Loucy (cell line): ENCODE measurements around the gene LETM1.

ENCODE experiments used
- H2AFZ ChIP-seq: fragments of 200-600 bp; sonication (generic); 2 replicates; pipeline ENCODE4 v1.6.0; 2016; ENCODE audit warnings: antibody characterized with exemption, mild to moderate bottlenecking, low read length, moderate library complexity
- H3F3A ChIP-seq: fragments of 200-600 bp; 2 replicates; pipeline ENCODE4 v1.6.0; 2016; ENCODE audit warnings: antibody characterized with exemption, low read depth, mild to moderate bottlenecking
- H3K27me3 ChIP-seq: fragments of 200-600 bp; sonication (generic); 2 replicates; pipeline ENCODE4 v1.6.1; 2014; ENCODE audit warnings: low read length, mild to moderate bottlenecking; ENCODE audit not compliant: insufficient read depth, poor library complexity, severe bottlenecking
- H3K36me3 ChIP-seq: fragments of 200-600 bp; sonication (generic); 2 replicates; pipeline ENCODE4 v1.6.1; 2016; ENCODE audit warnings: low read length; ENCODE audit not compliant: insufficient read depth
- H3K4me1 ChIP-seq: fragments of 200-600 bp; sonication (generic); 2 replicates; pipeline ENCODE4 v1.5.1; 2014; ENCODE audit warnings: low read length, mild to moderate bottlenecking; ENCODE audit not compliant: insufficient read depth, poor library complexity, severe bottlenecking
- H3K4me2 ChIP-seq: fragments of 200-600 bp; sonication (generic); 2 replicates; pipeline ENCODE4 v1.6.0; 2014; ENCODE audit warnings: antibody characterized with exemption, low read length, low read depth, mild to moderate bottlenecking; ENCODE audit not compliant: poor library complexity, severe bottlenecking
- H3K4me3 ChIP-seq: fragments of 200-600 bp; sonication (generic); 2 replicates; pipeline ENCODE4 v1.5.1; 2014; ENCODE audit warnings: low read length, mild to moderate bottlenecking, mixed read lengths; ENCODE audit not compliant: poor library complexity, severe bottlenecking
- H3K79me2 ChIP-seq: fragments of 200-600 bp; sonication (generic); 2 replicates; pipeline ENCODE4 v1.6.1; 2014; ENCODE audit warnings: low read length; ENCODE audit not compliant: insufficient read depth
- H3K9ac ChIP-seq: fragments of 200-600 bp; sonication (generic); 2 replicates; pipeline ENCODE4 v1.6.0; 2014; ENCODE audit warnings: mild to moderate bottlenecking, low read depth, low read length, moderate library complexity; ENCODE audit not compliant: poor library complexity, severe bottlenecking
- H3K9me2 ChIP-seq: fragments of 200-600 bp; sonication (generic); replicated peaks from 2 replicates; pipeline ENCODE4 v1.6.1; 2016; ENCODE audit warnings: low read depth, low read length, mixed read lengths
- H3K9me3 ChIP-seq: fragments of 200-600 bp; sonication (generic); 2 replicates; pipeline ENCODE4 v1.6.1; 2014; ENCODE audit warnings: mild to moderate bottlenecking, antibody characterized with exemption, low read length, low read depth; ENCODE audit not compliant: insufficient read depth
- H4K20me1 ChIP-seq: fragments of 200-600 bp; sonication (generic); 2 replicates; pipeline ENCODE4 v1.6.0; 2014; ENCODE audit warnings: antibody characterized with exemption, low read length, mild to moderate bottlenecking; ENCODE audit not compliant: insufficient read depth, poor library complexity, severe bottlenecking
- CTCF ChIP-seq: fragments of 200-600 bp; sonication (generic); conservative IDR thresholded peaks from 2 replicates; pipeline ENCODE4 v1.5.1; 2014; ENCODE audit warnings: mild to moderate bottlenecking, antibody characterized with exemption, low read length
- EZH2phosphoT487 ChIP-seq: fragments of 200-600 bp; IDR thresholded peaks from 2 replicates; pipeline ENCODE4 v1.6.1; 2018; ENCODE audit warnings: antibody characterized with exemption, mild to moderate bottlenecking, moderate library complexity, borderline replicate concordance

LETM1 gene

DNA sequence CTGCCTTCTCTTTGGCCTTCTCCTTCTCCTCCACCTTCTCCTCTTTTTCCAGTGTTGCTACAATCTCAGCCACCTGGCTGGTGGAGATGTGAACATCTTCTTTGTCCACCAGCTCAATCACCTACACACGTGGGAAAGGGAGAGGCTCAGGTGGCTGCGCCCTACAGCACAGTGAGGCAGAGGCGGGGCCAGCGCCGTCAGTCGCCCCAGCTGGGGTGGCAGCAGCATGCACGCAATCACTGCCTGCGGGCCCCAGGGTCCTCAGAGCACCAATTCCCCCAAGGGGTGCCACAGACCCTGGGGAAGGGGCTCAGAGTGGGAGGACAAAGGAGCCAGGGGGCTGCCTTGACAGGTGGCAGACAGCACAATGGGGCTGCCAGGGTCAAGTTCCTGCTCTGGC lies 41.5 kb downstream of the LETM1 start:
- no peak overlapping the region for H2AFZ ChIP-seq
- peaks cover 41% of the 10 kb centered on the region; the same call in 1 of the 2 replicates for H3K36me3 ChIP-seq
- H3K4me3 ChIP-seq = no peak overlapping the region
- H3K4me1 ChIP-seq = no peaks in the 10 kb centered on the region
- no peak overlapping the region for H3K9ac ChIP-seq
- no peaks in the 10 kb centered on the region for H3F3A ChIP-seq
- no peaks in the 10 kb centered on the region for H3K9me3 ChIP-seq
- TF ChIP-seq CTCF (no peak), EZH2phosphoT487 (no peak)
- no peaks in the 10 kb centered on the region for H3K27me3 ChIP-seq
- H3K4me2 ChIP-seq = no peak overlapping the region
- H4K20me1 ChIP-seq = no peaks in the 10 kb centered on the region
- H3K79me2 ChIP-seq = no peaks in the 10 kb centered on the region
- H3K9me2 ChIP-seq = no peaks in the 10 kb centered on the region

DNA sequence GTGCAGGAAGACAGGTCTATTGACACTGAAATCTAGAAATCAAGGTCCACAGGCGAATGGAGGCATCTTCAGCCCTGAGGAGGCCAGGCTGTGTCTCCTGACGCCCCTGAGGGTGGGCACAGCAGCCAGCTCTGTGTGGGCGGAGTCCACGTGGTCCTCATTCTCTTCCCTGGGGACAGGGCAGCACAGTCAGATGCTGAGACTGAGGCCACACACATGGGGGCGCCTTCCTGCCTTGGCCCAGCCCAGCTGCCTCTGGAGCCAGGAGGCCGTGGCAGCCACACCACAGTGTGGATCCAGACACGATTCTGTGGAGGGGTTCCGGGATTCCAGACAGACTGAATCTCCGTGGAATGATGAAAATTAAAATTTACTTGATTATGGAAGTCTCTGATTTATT lies 42.0 kb downstream of the LETM1 start:
- Histone ChIP-seq H3F3A (no peaks in the 10 kb centered on the region), H3K4me2 (no peak overlapping the region), H3K27me3 (no peaks in the 10 kb centered on the region), H3K4me3 (no peak overlapping the region), H3K36me3 (peaks cover 36% of the 10 kb centered on the region; the same call in 1 of the 2 replicates), H3K9ac (no peak overlapping the region), H2AFZ (no peak overlapping the region), H3K4me1 (no peaks in the 10 kb centered on the region), H3K9me3 (no peaks in the 10 kb centered on the region), H3K79me2 (no peaks in the 10 kb centered on the region), H4K20me1 (no peaks in the 10 kb centered on the region), H3K9me2 (no peaks in the 10 kb centered on the region)
- TF ChIP-seq CTCF = no peak; the same call in 1 of the 2 replicates
- no peak for TF ChIP-seq EZH2phosphoT487

DNA sequence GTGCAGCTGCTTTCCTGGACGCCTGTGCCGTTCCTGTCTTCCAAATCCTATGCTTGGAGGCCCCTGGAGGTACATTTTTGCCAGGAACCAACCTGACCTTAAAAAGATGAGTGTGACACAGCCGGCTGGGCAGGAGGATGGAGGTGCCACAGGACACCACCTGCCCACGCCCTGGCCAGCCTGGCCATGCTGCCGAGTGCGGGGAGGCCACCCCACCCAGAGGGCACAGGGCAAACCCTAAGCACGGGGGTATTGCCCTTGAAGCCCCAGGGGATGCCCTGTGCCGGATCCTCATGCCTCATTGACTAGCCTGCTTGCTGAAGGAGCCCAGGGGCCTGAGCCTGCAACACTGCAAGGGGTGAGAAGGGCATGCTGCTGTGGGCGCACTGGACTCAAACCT lies 42.7 kb downstream of the LETM1 start:
- H3K36me3 ChIP-seq = peaks cover 33% of the 10 kb centered on the region; the same call in 1 of the 2 replicates

More for the DNA sequence above, 42.7 kb downstream of the LETM1 start:
- TF ChIP-seq EZH2phosphoT487 (no peak), CTCF (no peak)
- Histone ChIP-seq H4K20me1 (no peaks in the 10 kb centered on the region), H3K4me1 (no peaks in the 10 kb centered on the region), H3K79me2 (no peaks in the 10 kb centered on the region), H3K9ac (no peak overlapping the region), H3K9me2 (no peaks in the 10 kb centered on the region), H3K4me3 (no peak overlapping the region), H2AFZ (no peak overlapping the region), H3K27me3 (no peaks in the 10 kb centered on the region), H3K9me3 (no peaks in the 10 kb centered on the region), H3F3A (no peaks in the 10 kb centered on the region), H3K4me2 (no peak overlapping the region)
